OCI-LY1 (cell line): ENCODE measurements around the gene AGMO.

Source experiments
- H2AFZ ChIP-seq: fragments of 200-600 bp; sonication (generic), shearing (Covaris generic); 2 replicates; pipeline ENCODE4 v1.6.0; 2014; ENCODE audit warnings: antibody characterized with exemption, mild to moderate bottlenecking, low read length
- H3F3A ChIP-seq: fragments of 200-600 bp; sonication (generic), shearing (Covaris generic); 2 replicates; pipeline ENCODE4 v1.6.0; 2014; ENCODE audit warnings: mild to moderate bottlenecking, antibody characterized with exemption, low read length, moderate library complexity; ENCODE audit not compliant: insufficient read depth
- H3K27ac ChIP-seq: fragments of 200-600 bp; sonication (generic); 2 replicates; pipeline ENCODE4 v1.5.1; 2014; ENCODE audit warnings: low read length, mixed run types, mild to moderate bottlenecking, low read depth; ENCODE audit not compliant: poor library complexity, severe bottlenecking
- H3K27me3 ChIP-seq: fragments of 200-600 bp; sonication (generic); 2 replicates; pipeline ENCODE4 v1.6.0; 2014; ENCODE audit warnings: antibody characterized with exemption, mild to moderate bottlenecking, low read length, moderate library complexity; ENCODE audit not compliant: insufficient read depth
- H3K36me3 ChIP-seq: fragments of 200-600 bp; sonication (generic); 2 replicates; pipeline ENCODE4 v1.6.1; 2014; ENCODE audit warnings: mild to moderate bottlenecking, antibody characterized with exemption, low read length, moderate library complexity, mixed read lengths; ENCODE audit not compliant: insufficient read depth
- H3K4me1 ChIP-seq: fragments of 200-600 bp; sonication (generic); 2 replicates; pipeline ENCODE4 v1.5.1; 2014; ENCODE audit warnings: mild to moderate bottlenecking, low read length, moderate library complexity; ENCODE audit not compliant: insufficient read depth, severe bottlenecking
- H3K4me2 ChIP-seq: fragments of 200-600 bp; sonication (generic), shearing (Covaris generic); 2 replicates; pipeline ENCODE4 v1.6.1; 2014; ENCODE audit warnings: low read length
- H3K4me3 ChIP-seq: fragments of 200-600 bp; sonication (generic); 2 replicates; pipeline ENCODE4 v1.5.1; 2014; ENCODE audit warnings: low read length, low read depth, mild to moderate bottlenecking, mixed read lengths; ENCODE audit not compliant: poor library complexity, severe bottlenecking
- H3K79me2 ChIP-seq: fragments of 200-600 bp; shearing (Covaris generic); 2 replicates; pipeline ENCODE4 v1.6.1; 2016; ENCODE audit warnings: mixed run types, low read length, mixed read lengths; ENCODE audit not compliant: insufficient read depth
- H3K9ac ChIP-seq: fragments of 200-600 bp; sonication (generic), shearing (Covaris generic); 2 replicates; pipeline ENCODE4 v1.6.1; 2014; ENCODE audit warnings: mild to moderate bottlenecking, low read length, mixed read lengths
- H3K9me2 ChIP-seq: fragments of 200-600 bp; sonication (generic), shearing (Covaris generic); 2 replicates; pipeline ENCODE4 v1.6.1; 2014; ENCODE audit warnings: low read depth, mild to moderate bottlenecking, low read length, mixed read lengths
- H3K9me3 ChIP-seq: fragments of 200-600 bp; shearing (Covaris generic); 2 replicates; pipeline ENCODE4 v1.6.1; 2014; ENCODE audit warnings: low read length, mixed read lengths
- H4K20me1 ChIP-seq: fragments of 200-600 bp; sonication (generic), shearing (Covaris generic); 2 replicates; pipeline ENCODE4 v1.6.0; 2016; ENCODE audit warnings: mild to moderate bottlenecking, low read length; ENCODE audit not compliant: insufficient read depth
- CTCF ChIP-seq: fragments of 200-600 bp; sonication (generic), shearing (Covaris generic); IDR thresholded peaks from 2 replicates; pipeline ENCODE4 v1.5.1; 2017; ENCODE audit warnings: mild to moderate bottlenecking, antibody characterized with exemption, low read length, moderate library complexity, mixed read lengths
- EZH2 ChIP-seq: fragments of 200-600 bp; sonication (generic), shearing (Covaris generic); IDR thresholded peaks from 2 replicates; pipeline ENCODE4 v1.8.0; 2017; ENCODE audit warnings: borderline replicate concordance, mixed run types, mild to moderate bottlenecking, antibody characterized with exemption, low read length, moderate library complexity, mixed read lengths

AGMO gene

GRCh38 chr7:15399441-15399840 lies 162.4 kb downstream of the AGMO start:
- Histone ChIP-seq H3K9me3 (peaks cover 9% of the 10 kb centered on the region), H3K36me3 (no peaks in the 10 kb centered on the region), H3K79me2 (no peaks in the 10 kb centered on the region), H3K27ac (no peak overlapping the region), H4K20me1 (no peaks in the 10 kb centered on the region), H3K4me2 (no peak overlapping the region), H3K9ac (no peak overlapping the region), H3K27me3 (no peaks in the 10 kb centered on the region), H3K4me1 (no peaks in the 10 kb centered on the region), H3K4me3 (no peak overlapping the region), H3K9me2 (no peaks in the 10 kb centered on the region), H2AFZ (no peak overlapping the region), H3F3A (no peaks in the 10 kb centered on the region)
- TF ChIP-seq CTCF = no peak
- no peak for TF ChIP-seq EZH2

- Histone ChIP-seq H3K4me3 (no peak overlapping the region), H3K36me3 (no peaks in the 10 kb centered on the region), H3K79me2 (no peaks in the 10 kb centered on the region), H3F3A (no peaks in the 10 kb centered on the region), H3K9ac (no peak overlapping the region), H3K4me1 (no peaks in the 10 kb centered on the region), H3K9me3 (peaks cover 9% of the 10 kb centered on the region), H3K27me3 (no peaks in the 10 kb centered on the region), H3K27ac (no peak overlapping the region), H3K9me2 (no peaks in the 10 kb centered on the region), H2AFZ (no peak overlapping the region), H4K20me1 (no peaks in the 10 kb centered on the region), H3K4me2 (no peak overlapping the region)
- TF ChIP-seq CTCF = no peak
- no peak for TF ChIP-seq EZH2
Observed at GRCh38 chr7:15397922-15398760, 163.7 kb downstream of the AGMO start.

GRCh38 chr7:15397159-15397550 lies 164.7 kb downstream of the AGMO start:
- H3K36me3 ChIP-seq = no peaks in the 10 kb centered on the region
- H2AFZ ChIP-seq = no peak overlapping the region
- peaks cover 12% of the 10 kb centered on the region for H3K9me3 ChIP-seq
- H3K4me1 ChIP-seq = no peaks in the 10 kb centered on the region
- no peaks in the 10 kb centered on the region for H3F3A ChIP-seq
- no peak overlapping the region for H3K4me3 ChIP-seq
- H3K27ac ChIP-seq = no peak overlapping the region
- H3K9me2 ChIP-seq = no peaks in the 10 kb centered on the region
- H3K27me3 ChIP-seq = no peaks in the 10 kb centered on the region
- no peaks in the 10 kb centered on the region for H4K20me1 ChIP-seq
- no peaks in the 10 kb centered on the region for H3K79me2 ChIP-seq
- H3K9ac ChIP-seq = no peak overlapping the region
- no peak overlapping the region for H3K4me2 ChIP-seq
- no peak for TF ChIP-seq CTCF
- no peak for TF ChIP-seq EZH2
